IPS-20b (cell line): Measurements from ENCODE around the gene CCDC85C.

Experiments used
- H3K27ac ChIP-seq: one replicate; pipeline ENCODE4 v1.5.1; 2013; ENCODE audit warnings: low read length
- H3K27me3 ChIP-seq: 2 replicates; pipeline ENCODE4 v1.6.1; 2013; ENCODE audit warnings: mild to moderate bottlenecking, low read length, inconsistent platforms; ENCODE audit not compliant: insufficient read depth
- H3K36me3 ChIP-seq: 2 replicates; pipeline ENCODE4 v1.6.1; 2013; ENCODE audit warnings: low read depth, mild to moderate bottlenecking, inconsistent platforms, low read length, moderate library complexity; ENCODE audit not compliant: insufficient read depth
- H3K4me1 ChIP-seq: 2 replicates; pipeline ENCODE4 v1.6.1; 2013; ENCODE audit warnings: mild to moderate bottlenecking, control low read depth, inconsistent platforms, low read length, moderate library complexity; ENCODE audit not compliant: insufficient read depth
- H3K4me3 ChIP-seq: 2 replicates; pipeline ENCODE4 v1.5.1; 2013; ENCODE audit warnings: mild to moderate bottlenecking, low read length, inconsistent platforms
- H3K9ac ChIP-seq: 2 replicates; pipeline ENCODE4 v1.6.1; 2013; ENCODE audit warnings: low read depth, mild to moderate bottlenecking, inconsistent platforms, low read length, moderate library complexity
- H3K9me3 ChIP-seq: 2 replicates; pipeline ENCODE4 v1.6.1; 2013; ENCODE audit warnings: mild to moderate bottlenecking, low read depth, low read length, inconsistent platforms; ENCODE audit not compliant: insufficient read depth

The CCDC85C gene

GRCh38 chr14:99545586-99545985 lies 58.4 kb downstream of the CCDC85C start:
- Histone ChIP-seq H3K4me1 (peaks cover 31% of the 10 kb centered on the region), H3K27me3 (0 out of 2 replicates have a peak, but pooled peaks cover 4% of the 10 kb centered on the region), H3K4me3 (peak overlapping the region; percentile 25; the same call in 1 of the 2 replicates), H3K36me3 (no peaks in the 10 kb centered on the region), H3K9me3 (no peaks in the 10 kb centered on the region), H3K9ac (peak overlapping the region; percentile 30; the same call in 1 of the 2 replicates), H3K27ac (no peak overlapping the region)

GRCh38 chr14:99544991-99545390 lies 59.0 kb downstream of the CCDC85C start:
- Histone ChIP-seq H3K4me1 (peaks cover 31% of the 10 kb centered on the region), H3K9ac (no peak overlapping the region), H3K27ac (no peak overlapping the region), H3K36me3 (no peaks in the 10 kb centered on the region), H3K4me3 (no peak overlapping the region), H3K27me3 (0 out of 2 replicates have a peak, but pooled peaks cover 4% of the 10 kb centered on the region), H3K9me3 (no peaks in the 10 kb centered on the region)

GRCh38 chr14:99543985-99544384 lies 60.0 kb downstream of the CCDC85C start:
- Histone ChIP-seq H3K4me3 (no peak overlapping the region), H3K9me3 (no peaks in the 10 kb centered on the region), H3K36me3 (no peaks in the 10 kb centered on the region), H3K9ac (no peak overlapping the region), H3K4me1 (peaks cover 22% of the 10 kb centered on the region), H3K27me3 (0 out of 2 replicates have a peak, but pooled peaks cover 4% of the 10 kb centered on the region), H3K27ac (no peak overlapping the region)

- Histone ChIP-seq H3K27ac (no peak overlapping the region), H3K9ac (no peak overlapping the region), H3K4me1 (peaks cover 25% of the 10 kb centered on the region), H3K9me3 (no peaks in the 10 kb centered on the region), H3K4me3 (no peak overlapping the region), H3K36me3 (no peaks in the 10 kb centered on the region), H3K27me3 (0 out of 2 replicates have a peak, but pooled peaks cover 4% of the 10 kb centered on the region)
Observed at GRCh38 chr14:99543370-99543769, 60.6 kb downstream of the CCDC85C start.

- no peaks in the 10 kb centered on the region for H3K36me3 ChIP-seq
- no peak overlapping the region for H3K27ac ChIP-seq
- no peak overlapping the region for H3K4me3 ChIP-seq
- 0 out of 2 replicates have a peak, but pooled peaks cover 4% of the 10 kb centered on the region for H3K27me3 ChIP-seq
- no peak overlapping the region for H3K9ac ChIP-seq
- H3K4me1 ChIP-seq, result peaks cover 33% of the 10 kb centered on the region
- H3K9me3 ChIP-seq, result no peaks in the 10 kb centered on the region
Observed at GRCh38 chr14:99542566-99542965, 61.4 kb downstream of the CCDC85C start.

GRCh38 chr14:99541677-99542470 lies 62.1 kb downstream of the CCDC85C start:
- no peak overlapping the region for H3K27ac ChIP-seq
- 0 out of 2 replicates have a peak, but pooled peaks cover 4% of the 10 kb centered on the region for H3K27me3 ChIP-seq
- no peaks in the 10 kb centered on the region for H3K36me3 ChIP-seq
- H3K9me3 ChIP-seq, result no peaks in the 10 kb centered on the region
- H3K4me3 ChIP-seq, result no peak overlapping the region
- H3K4me1 ChIP-seq, result peaks cover 33% of the 10 kb centered on the region
- no peak overlapping the region for H3K9ac ChIP-seq

- H3K36me3 ChIP-seq, result no peaks in the 10 kb centered on the region
- no peak overlapping the region for H3K9ac ChIP-seq
- no peaks in the 10 kb centered on the region for H3K9me3 ChIP-seq
- no peak overlapping the region for H3K4me3 ChIP-seq
- H3K27me3 ChIP-seq, result 0 out of 2 replicates have a peak, but pooled peaks cover 4% of the 10 kb centered on the region
- H3K27ac ChIP-seq, result no peak overlapping the region
- peaks cover 27% of the 10 kb centered on the region for H3K4me1 ChIP-seq
Observed at GRCh38 chr14:99541211-99541610, 62.8 kb downstream of the CCDC85C start.

GRCh38 chr14:99540196-99541032 lies 63.6 kb downstream of the CCDC85C start:
- Histone ChIP-seq H3K4me1 (peaks cover 21% of the 10 kb centered on the region), H3K9ac (no peak overlapping the region), H3K4me3 (no peak overlapping the region), H3K27ac (no peak overlapping the region), H3K36me3 (no peaks in the 10 kb centered on the region), H3K9me3 (no peaks in the 10 kb centered on the region), H3K27me3 (0 out of 2 replicates have a peak, but pooled peaks cover 2% of the 10 kb centered on the region)

- Histone ChIP-seq H3K4me3 (no peak overlapping the region), H3K9ac (no peak overlapping the region), H3K9me3 (no peaks in the 10 kb centered on the region), H3K36me3 (no peaks in the 10 kb centered on the region), H3K4me1 (peaks cover 16% of the 10 kb centered on the region), H3K27ac (no peak overlapping the region), H3K27me3 (no peaks in the 10 kb centered on the region)
Observed at GRCh38 chr14:99539491-99539890, 64.5 kb downstream of the CCDC85C start.

- Histone ChIP-seq H3K9ac (no peak overlapping the region), H3K4me1 (peaks cover 16% of the 10 kb centered on the region), H3K9me3 (no peaks in the 10 kb centered on the region), H3K36me3 (no peaks in the 10 kb centered on the region), H3K27ac (no peak overlapping the region), H3K27me3 (no peaks in the 10 kb centered on the region), H3K4me3 (no peak overlapping the region)
Observed at GRCh38 chr14:99538733-99539132, 65.3 kb downstream of the CCDC85C start.

GRCh38 chr14:99538275-99538674 lies 65.7 kb downstream of the CCDC85C start:
- H3K9ac ChIP-seq, result no peak overlapping the region
- no peaks in the 10 kb centered on the region for H3K9me3 ChIP-seq
- H3K27me3 ChIP-seq, result no peaks in the 10 kb centered on the region
- no peak overlapping the region for H3K27ac ChIP-seq
- peaks cover 16% of the 10 kb centered on the region for H3K4me1 ChIP-seq
- no peak overlapping the region for H3K4me3 ChIP-seq
- no peaks in the 10 kb centered on the region for H3K36me3 ChIP-seq
